Activated CD8-positive, alpha-beta T cell treated with anti-CD3 and anti-CD28 coated beads, Interleukin-2, amount 10 ng/mL, durations not matched to agents 7 days and 5 days (primary cell): ENCODE measurements around the gene NMUR1. TPM values are rescaled to one million over a fixed set of nuclear protein-coding genes. Genes with fewer than 3 reads are reported as not detected.
"Not testable (repeated sequence)": the region's sequence is repeated elsewhere in the genome, so short reads cannot be mapped to it uniquely, and the experiment has no call there.

ENCODE experiments used
- ATAC-seq: fragments of 150-1000 bp; cut with Tn5 transposase; one replicate; pipeline ENCODE4 v1.10.0; 2021; ENCODE audit warnings: moderate library complexity
- CTCF ChIA-PET: fragments of 350-600 bp; sonication (Branson Sonifier 250); formaldehyde crosslinking; loops from one replicate; lab custom pipeline; 2021; ENCODE audit warnings: antibody characterized with exemption; lab: Charles Lee
- POLR2A ChIA-PET: fragments of 350-600 bp; sonication (Branson Sonifier 250); formaldehyde crosslinking; loops from one replicate; lab custom pipeline; 2021; ENCODE audit warnings: antibody characterized with exemption; lab: Charles Lee
- DNase-seq: peaks from one replicate; pipeline ENCODE4 v3.0.0-alpha.2; 2020
- H3K27ac Mint-ChIP-seq: one replicate; pipeline ENCODE4 v1.8.0; 2021; ENCODE audit warnings: mild to moderate bottlenecking, mixed read lengths
- H3K27me3 Mint-ChIP-seq: one replicate; pipeline ENCODE4 v1.8.0; 2021; ENCODE audit warnings: low read depth, mixed read lengths
- H3K36me3 Mint-ChIP-seq: one replicate; pipeline ENCODE4 v1.8.0; 2021; ENCODE audit warnings: low read depth, mixed read lengths
- H3K4me1 Mint-ChIP-seq: one replicate; pipeline ENCODE4 v1.8.0; 2021; ENCODE audit warnings: low read depth, mixed read lengths
- H3K4me3 Mint-ChIP-seq: one replicate; pipeline ENCODE4 v1.8.0; 2021; ENCODE audit warnings: mild to moderate bottlenecking, mixed read lengths
- H3K9me3 Mint-ChIP-seq: one replicate; pipeline ENCODE4 v1.8.0; 2022; ENCODE audit warnings: mixed read lengths; ENCODE audit not compliant: insufficient read depth
- total RNA-seq, 2 experiments: library from RNA; stranded (reverse); gene quantifications; one replicate each; pipeline ENCODE4 v1.2.3, GENCODE V29; 2021

NMUR1 gene
- under 1 TPM; 0.95 to 0.99 TPM for total RNA-seq

DNA sequence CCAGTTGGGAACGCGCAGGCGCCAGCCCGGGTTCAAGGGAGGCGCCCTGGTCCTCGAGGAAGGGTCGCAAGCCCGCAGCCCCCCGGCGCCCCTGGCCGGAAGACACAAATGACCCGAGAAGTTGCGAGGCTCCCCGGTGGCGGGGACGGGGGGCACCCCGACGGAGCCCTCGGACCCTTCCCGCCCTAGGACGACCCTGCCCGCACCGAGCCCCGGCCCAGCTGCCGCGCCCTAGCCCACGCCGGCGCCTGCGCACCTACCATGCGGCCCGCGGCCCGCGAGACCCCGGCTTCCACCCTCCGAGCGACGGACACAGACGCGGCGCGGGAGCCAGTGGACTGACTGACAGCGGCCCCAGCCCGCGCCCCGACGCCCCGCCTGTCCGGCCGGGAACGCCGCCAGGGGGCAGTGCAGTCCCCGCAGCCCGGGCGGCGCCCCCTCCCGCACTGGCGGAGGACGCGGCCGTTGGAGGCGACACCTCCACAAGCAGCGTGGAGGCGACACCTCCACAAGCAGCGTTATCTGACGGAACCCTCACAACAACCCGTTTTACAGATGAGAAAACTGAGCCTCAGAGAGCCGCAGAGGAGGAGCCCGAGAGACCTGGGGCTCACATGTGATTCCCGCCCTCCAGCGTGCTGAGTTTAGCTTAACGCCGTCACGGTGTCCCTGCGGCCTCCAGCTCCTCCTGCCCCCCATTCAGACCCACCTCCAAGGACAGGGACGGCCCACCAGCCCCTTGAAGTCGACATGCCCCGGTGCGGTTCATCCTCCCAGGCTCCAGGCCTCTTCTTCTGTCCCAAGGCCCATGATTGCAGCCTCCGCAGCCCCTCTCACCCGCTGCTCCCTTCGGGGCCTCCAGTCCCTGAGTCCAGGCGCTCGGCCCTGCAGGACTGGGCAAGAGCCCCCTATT is at the start of gene NMUR1:
Gene NMUR1, minus strand, starts transcription at position 347 of the 913 bp plus-strand sequence. Its CDS starts 84 bp downstream, at position 263.
- Mint-ChIP-seq H3K9me3 (no peaks in the 10 kb centered on the region), H3K4me1 (peaks cover 27% of the 10 kb centered on the region), H3K4me3 (peak within 1 kb of the TSS; percentile 18), H3K36me3 (no peaks in the 10 kb centered on the region), H3K27ac (peak within 1 kb of the TSS; percentile 43), H3K27me3 (peaks cover 63% of the 10 kb centered on the region)
- ChIA-PET CTCF (interaction anchor here (0.6 to 3.3 kb wide), 10 partner anchors 9 to 33 kb away, joined by 3 to 15 read pairs (median 5); no protein-coding TSS in a partner anchor), POLR2A (no interaction called here)
- ATAC-seq (peak; percentile 94), DNase-seq (peak; percentile 72)

DNA sequence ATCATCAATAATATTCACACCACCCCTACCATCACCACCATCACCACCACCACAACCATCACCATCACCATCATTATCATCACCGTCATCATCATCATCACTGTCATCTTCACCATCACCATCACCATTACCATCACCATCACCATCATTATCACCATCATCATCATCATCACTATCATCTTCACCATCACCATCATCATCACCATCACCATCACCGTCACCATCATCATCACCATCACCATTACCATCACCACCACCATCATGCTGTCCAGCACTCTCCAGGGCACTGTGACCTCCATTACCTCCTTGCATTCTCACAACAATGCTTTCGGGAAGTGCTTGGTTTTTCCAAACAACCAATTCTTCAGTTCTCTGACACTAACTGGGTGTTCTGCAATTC is 49.3 kb upstream of the NMUR1 start:
- DNase-seq (no peak), ATAC-seq (no peak)
- POLR2A ChIA-PET = no interaction called here
- Mint-ChIP-seq H3K27me3 (peaks cover 6% of the 10 kb centered on the region), H3K36me3 (no peaks in the 10 kb centered on the region), H3K27ac (no peak overlapping the region), H3K4me1 (peaks cover 10% of the 10 kb centered on the region), H3K4me3 (no peak overlapping the region), H3K9me3 (no peaks in the 10 kb centered on the region)
- CTCF ChIA-PET = interaction anchor here (1.7 kb wide), 1 partner anchor 22 kb away, joined by 5 read pairs; no protein-coding TSS in a partner anchor

DNA sequence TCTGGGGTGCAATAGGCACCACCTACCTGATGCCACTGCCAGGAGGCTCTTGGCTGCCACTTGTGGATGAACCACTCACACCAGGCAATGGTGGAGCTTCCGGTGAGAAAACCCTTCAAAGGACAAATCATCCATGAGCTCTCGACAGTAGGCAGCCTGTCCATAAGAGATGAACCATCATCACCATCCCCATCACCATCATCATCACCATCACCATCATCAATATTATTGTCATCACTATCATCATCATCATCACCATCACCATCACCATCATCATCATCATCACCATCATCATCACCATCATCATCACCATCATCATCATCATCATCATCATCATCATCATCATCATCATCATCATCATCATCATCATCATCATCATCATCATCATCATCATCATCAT is 48.4 kb upstream of the NMUR1 start:
- H3K27me3 Mint-ChIP-seq, H3K9me3 Mint-ChIP-seq, H3K4me1 Mint-ChIP-seq, DNase-seq, H3K27ac Mint-ChIP-seq, H3K36me3 Mint-ChIP-seq, H3K4me3 Mint-ChIP-seq, ATAC-seq: not testable (repeated sequence)
- CTCF ChIA-PET = interaction anchor here (1.8 kb wide), 1 partner anchor 23 kb away, joined by 6 read pairs; no protein-coding TSS in a partner anchor
- POLR2A ChIA-PET = interaction anchor here (0.6 kb wide), 1 partner anchor 8 kb away, joined by 5 read pairs; no protein-coding TSS in a partner anchor

DNA sequence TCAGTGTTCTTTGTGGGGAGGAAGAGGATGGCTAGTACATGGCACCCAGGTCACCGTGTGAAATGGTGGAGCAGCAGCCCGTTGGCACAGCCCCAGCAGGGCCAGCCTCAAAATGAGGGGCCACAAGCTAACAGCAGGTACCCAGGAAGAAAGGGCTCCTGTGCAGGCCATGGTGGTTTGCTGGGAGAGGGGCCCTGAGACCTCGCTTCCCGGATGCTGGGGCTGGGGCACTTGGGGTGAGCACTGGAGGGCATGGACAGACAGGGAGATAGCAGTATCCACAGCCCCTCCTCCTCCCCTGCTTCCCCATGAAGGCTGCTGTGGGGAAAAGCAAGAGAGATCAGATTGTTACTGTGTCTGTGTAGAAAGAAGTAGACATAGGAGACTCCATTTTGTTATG is 46.2 kb upstream of the NMUR1 start:
- ATAC-seq = no peak

DNA sequence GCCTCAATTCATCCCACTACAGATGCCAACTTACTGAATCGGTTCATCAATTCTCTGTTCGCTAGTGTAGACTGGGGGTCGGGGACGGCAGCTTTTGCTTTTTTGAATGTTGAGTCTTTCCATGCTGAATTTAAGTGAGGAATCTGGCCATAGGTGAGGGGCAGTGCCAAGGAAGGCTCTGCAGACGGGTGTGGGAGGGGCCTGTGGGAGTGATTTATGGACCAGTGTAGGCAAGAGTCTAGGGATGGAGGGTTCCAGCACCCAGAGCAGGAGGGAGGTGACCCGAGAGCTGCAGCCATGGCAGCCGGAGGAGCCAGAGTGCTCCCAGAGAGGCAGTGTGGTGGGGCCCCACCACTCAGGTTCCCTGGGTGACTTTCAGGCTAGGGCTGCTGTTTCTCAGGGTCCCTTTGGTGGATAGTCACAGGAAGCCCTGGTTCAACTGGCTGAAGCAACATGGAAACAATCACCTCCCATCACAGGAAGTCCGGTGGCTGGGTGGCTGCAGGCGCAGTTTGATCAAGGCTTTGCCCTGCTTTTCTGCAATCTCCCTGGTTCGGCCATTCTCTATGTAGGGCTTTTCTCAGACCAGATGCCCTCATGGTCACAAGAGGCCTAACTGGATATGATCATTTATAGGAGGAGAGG is 45.5 kb upstream of the NMUR1 start:
- CTCF ChIA-PET = interaction anchor here (1.0 kb wide), 1 partner anchor 17 kb away, joined by 3 read pairs; no protein-coding TSS in a partner anchor
- POLR2A ChIA-PET = no interaction called here
- H3K4me3 Mint-ChIP-seq = no peak overlapping the region
- DNase-seq (no peak), ATAC-seq (no peak)
- H3K27me3 Mint-ChIP-seq = peaks cover 7% of the 10 kb centered on the region
- no peaks in the 10 kb centered on the region for H3K9me3 Mint-ChIP-seq
- H3K36me3 Mint-ChIP-seq = no peaks in the 10 kb centered on the region
- H3K4me1 Mint-ChIP-seq = peaks cover 10% of the 10 kb centered on the region
- H3K27ac Mint-ChIP-seq = no peak overlapping the region

More for the DNA sequence above, 46.2 kb upstream of the NMUR1 start:
- Mint-ChIP-seq H3K36me3 (no peaks in the 10 kb centered on the region), H3K4me3 (no peak overlapping the region), H3K27ac (no peak overlapping the region), H3K9me3 (no peaks in the 10 kb centered on the region), H3K4me1 (peaks cover 10% of the 10 kb centered on the region), H3K27me3 (peaks cover 10% of the 10 kb centered on the region)
- ChIA-PET POLR2A (no interaction called here), CTCF (no interaction called here)
- DNase-seq = no peak

GRCh38 chr2:231573698-231574421 is 43.6 kb upstream of the NMUR1 start:
- H3K9me3 Mint-ChIP-seq = no peaks in the 10 kb centered on the region
- peaks cover 7% of the 10 kb centered on the region for H3K27me3 Mint-ChIP-seq
- DNase-seq = no peak
- H3K27ac Mint-ChIP-seq = no peak overlapping the region
- ChIA-PET CTCF (interaction anchor here (1.7 kb wide), 1 partner anchor 27 kb away, joined by 7 read pairs; no protein-coding TSS in a partner anchor), POLR2A (interaction anchor here (0.7 kb wide), 1 partner anchor 110 kb away, joined by 3 read pairs; the partner anchor contains the start of gene NCL)
- H3K36me3 Mint-ChIP-seq = no peaks in the 10 kb centered on the region
- no peak for ATAC-seq
- H3K4me3 Mint-ChIP-seq = no peak overlapping the region
- H3K4me1 Mint-ChIP-seq = peaks cover 10% of the 10 kb centered on the region

- Mint-ChIP-seq H3K4me1 (peaks cover 16% of the 10 kb centered on the region), H3K9me3 (no peaks in the 10 kb centered on the region), H3K27me3 (peaks cover 7% of the 10 kb centered on the region), H3K36me3 (no peaks in the 10 kb centered on the region), H3K4me3 (no peak overlapping the region), H3K27ac (no peak overlapping the region)
- POLR2A ChIA-PET = interaction anchor here (0.7 kb wide), 1 partner anchor 109 kb away, joined by 3 read pairs; the partner anchor contains the start of gene NCL
- CTCF ChIA-PET = interaction anchor here (1.7 kb wide), 1 partner anchor 28 kb away, joined by 7 read pairs; no protein-coding TSS in a partner anchor
- ATAC-seq (no peak), DNase-seq (no peak)
These were observed 42.9 kb upstream of the NMUR1 start for GRCh38 chr2:231573096-231573495.

DNA sequence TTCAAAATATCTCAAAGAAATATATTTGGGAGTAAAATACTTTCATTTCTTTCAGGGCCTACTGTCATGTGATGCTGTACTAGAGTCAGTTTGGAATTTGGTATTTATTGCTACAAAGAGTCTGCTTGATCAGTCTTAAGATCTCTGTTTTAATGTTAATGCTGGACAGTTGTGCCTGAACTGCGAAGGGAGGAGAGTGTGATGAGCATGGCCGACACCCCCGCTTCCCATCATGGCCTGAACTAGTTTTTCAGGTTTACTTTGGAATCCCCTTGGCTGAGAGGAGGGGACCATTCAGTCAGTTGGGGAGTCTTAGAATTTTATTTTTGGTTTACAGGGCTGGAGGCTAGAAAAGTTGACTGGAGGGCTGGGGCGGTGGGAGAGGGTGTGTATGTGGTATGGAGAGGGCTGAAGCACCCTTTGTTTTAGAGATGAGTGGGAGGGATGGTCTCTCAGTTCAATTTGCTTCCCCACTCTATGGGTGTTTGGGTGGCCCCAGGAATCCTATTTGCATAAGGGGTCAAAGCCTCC is 41.5 kb upstream of the NMUR1 start:
- Mint-ChIP-seq H3K27me3 (peaks cover 7% of the 10 kb centered on the region), H3K9me3 (no peaks in the 10 kb centered on the region), H3K4me3 (no peak overlapping the region), H3K27ac (no peak overlapping the region), H3K4me1 (peaks cover 16% of the 10 kb centered on the region), H3K36me3 (no peaks in the 10 kb centered on the region)
- ATAC-seq (no peak), DNase-seq (no peak)
- ChIA-PET CTCF (interaction anchor here (0.8 to 2.0 kb wide), 2 partner anchors 8 to 30 kb away, joined by 5 to 7 read pairs; no protein-coding TSS in a partner anchor), POLR2A (no interaction called here)

DNA sequence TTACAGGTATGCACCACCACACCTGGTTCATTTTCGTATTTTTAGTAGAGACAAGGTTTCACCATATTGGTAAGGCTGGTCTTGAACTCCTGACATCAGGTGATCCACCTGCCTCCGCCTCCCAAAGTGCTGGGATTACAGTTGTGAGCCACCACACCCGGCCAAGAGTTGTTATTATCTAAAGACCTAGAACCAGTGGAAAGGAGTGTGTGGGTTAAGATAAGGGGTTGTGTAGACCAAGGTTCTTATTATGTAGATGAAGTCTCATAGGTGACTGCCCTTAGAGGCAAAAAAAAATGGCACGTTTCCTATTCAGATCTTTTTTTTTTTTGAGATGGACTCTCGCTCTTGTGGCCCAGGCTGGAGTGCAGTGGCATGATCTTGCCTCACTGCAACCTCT is 40.7 kb upstream of the NMUR1 start:
- CTCF ChIA-PET = interaction anchor here (2.0 kb wide), 1 partner anchor 30 kb away, joined by 7 read pairs; no protein-coding TSS in a partner anchor
- H3K9me3 Mint-ChIP-seq, H3K4me3 Mint-ChIP-seq, H3K27me3 Mint-ChIP-seq, H3K36me3 Mint-ChIP-seq, ATAC-seq, H3K27ac Mint-ChIP-seq, DNase-seq, POLR2A ChIA-PET: not testable (repeated sequence)
- H3K4me1 Mint-ChIP-seq = peaks cover 10% of the 10 kb centered on the region

- DNase-seq (no peak), ATAC-seq (no peak)
- Mint-ChIP-seq H3K27ac (no peak overlapping the region), H3K4me3 (no peak overlapping the region), H3K36me3 (no peaks in the 10 kb centered on the region), H3K4me1 (peaks cover 6% of the 10 kb centered on the region), H3K9me3 (no peaks in the 10 kb centered on the region), H3K27me3 (peaks cover 7% of the 10 kb centered on the region)
- CTCF ChIA-PET = interaction anchor here (1.2 to 1.5 kb wide), 3 partner anchors 10 to 86 kb away, joined by 4 to 6 read pairs (median 5); no protein-coding TSS in a partner anchor
- POLR2A ChIA-PET = interaction anchor here (1.0 kb wide), 1 partner anchor 45 kb away, joined by 4 read pairs; no protein-coding TSS in a partner anchor
These were observed 38.7 kb upstream of the NMUR1 start for GRCh38 chr2:231568785-231569435.
